ENCODE measurements around the gene ULK4.
"Not testable (repeated sequence)": the region's sequence is repeated elsewhere in the genome, so short reads cannot be mapped to it uniquely, and the experiment has no call there.

The ULK4 gene

DNA sequence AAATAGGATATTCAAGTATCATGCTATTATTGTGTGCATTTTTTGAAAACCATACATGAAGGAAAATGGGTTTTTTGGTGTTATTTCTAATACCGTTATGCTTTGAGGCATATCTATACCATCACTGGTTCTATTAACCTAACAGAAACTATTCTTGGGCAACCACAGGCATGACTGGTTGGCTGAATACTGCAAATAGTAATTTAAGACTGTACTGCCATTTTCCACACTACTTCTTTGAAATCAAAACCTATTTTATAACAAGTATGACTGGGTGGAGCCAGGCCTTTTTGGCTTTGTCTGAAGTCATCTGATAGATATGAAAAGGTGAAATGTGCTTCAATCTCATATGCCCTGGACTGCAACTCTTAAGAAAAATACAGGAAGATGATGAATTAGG lies 115.1 kb downstream of the ULK4 start:
- Histone ChIP-seq H3K4me2 (ENCODE audit: low read depth, low read length, poor library complexity, severe bottlenecking) (no peak overlapping the region), H3K4me3 (ENCODE audit: insufficient read depth, low read length, poor library complexity, severe bottlenecking) (no peak overlapping the region)

GRCh38 chr3:41845826-41846225 lies 116.1 kb downstream of the ULK4 start:
- Histone ChIP-seq H3K27ac (ENCODE audit: low read depth, low read length) (no peak overlapping the region), H3K9me2 (replicated peaks; ENCODE audit: insufficient read depth, low read length) (no peaks in the 10 kb centered on the region), H3K9ac (ENCODE audit: low read length) (no peak overlapping the region), H2AFZ (ENCODE audit: low read depth, low read length, severe bottlenecking) (no peak overlapping the region), H3K9me3 (ENCODE audit: insufficient read depth, low read length) (no peaks in the 10 kb centered on the region), H3K27me3 (ENCODE audit: low read length) (no peaks in the 10 kb centered on the region), H3K4me2 (ENCODE audit: low read depth, low read length, poor library complexity, severe bottlenecking) (no peak overlapping the region), H3K36me3 (ENCODE audit: low read length) (no peaks in the 10 kb centered on the region), H3K4me3 (ENCODE audit: insufficient read depth, low read length, poor library complexity, severe bottlenecking) (no peak overlapping the region), H3K79me2 (ENCODE audit: insufficient read depth, low read length) (no peaks in the 10 kb centered on the region), H4K20me1 (ENCODE audit: low read depth, low read length) (no peaks in the 10 kb centered on the region), H3F3A (ENCODE audit: insufficient read depth) (no peaks in the 10 kb centered on the region)
- no peak for TF ChIP-seq EZH2phosphoT487 (conservative IDR thresholded peaks at IDR 0.05; ENCODE audit: low read length)
- TF ChIP-seq, protein P1, sequence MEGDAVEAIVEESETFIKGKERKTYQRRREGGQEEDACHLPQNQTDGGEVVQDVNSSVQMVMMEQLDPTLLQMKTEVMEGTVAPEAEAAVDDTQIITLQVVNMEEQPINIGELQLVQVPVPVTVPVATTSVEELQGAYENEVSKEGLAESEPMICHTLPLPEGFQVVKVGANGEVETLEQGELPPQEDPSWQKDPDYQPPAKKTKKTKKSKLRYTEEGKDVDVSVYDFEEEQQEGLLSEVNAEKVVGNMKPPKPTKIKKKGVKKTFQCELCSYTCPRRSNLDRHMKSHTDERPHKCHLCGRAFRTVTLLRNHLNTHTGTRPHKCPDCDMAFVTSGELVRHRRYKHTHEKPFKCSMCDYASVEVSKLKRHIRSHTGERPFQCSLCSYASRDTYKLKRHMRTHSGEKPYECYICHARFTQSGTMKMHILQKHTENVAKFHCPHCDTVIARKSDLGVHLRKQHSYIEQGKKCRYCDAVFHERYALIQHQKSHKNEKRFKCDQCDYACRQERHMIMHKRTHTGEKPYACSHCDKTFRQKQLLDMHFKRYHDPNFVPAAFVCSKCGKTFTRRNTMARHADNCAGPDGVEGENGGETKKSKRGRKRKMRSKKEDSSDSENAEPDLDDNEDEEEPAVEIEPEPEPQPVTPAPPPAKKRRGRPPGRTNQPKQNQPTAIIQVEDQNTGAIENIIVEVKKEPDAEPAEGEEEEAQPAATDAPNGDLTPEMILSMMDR (IDR thresholded peaks at IDR 0.05; ENCODE audit: insufficient read depth, low read length, poor library complexity, severe bottlenecking) = no peak

More for the DNA sequence above, 115.1 kb downstream of the ULK4 start:
- Histone ChIP-seq H3F3A (ENCODE audit: insufficient read depth) (no peaks in the 10 kb centered on the region), H2AFZ (ENCODE audit: low read depth, low read length, severe bottlenecking) (no peak overlapping the region), H3K79me2 (ENCODE audit: insufficient read depth, low read length) (no peaks in the 10 kb centered on the region), H3K9me2 (replicated peaks; ENCODE audit: insufficient read depth, low read length) (no peaks in the 10 kb centered on the region), H3K27me3 (ENCODE audit: low read length) (no peaks in the 10 kb centered on the region), H3K27ac (ENCODE audit: low read depth, low read length) (no peak overlapping the region), H3K9ac (ENCODE audit: low read length) (no peak overlapping the region), H3K36me3 (ENCODE audit: low read length) (no peaks in the 10 kb centered on the region), H3K9me3 (ENCODE audit: insufficient read depth, low read length) (no peaks in the 10 kb centered on the region), H4K20me1 (ENCODE audit: low read depth, low read length) (no peaks in the 10 kb centered on the region)
- TF ChIP-seq, protein P1 (IDR thresholded peaks at IDR 0.05; ENCODE audit: insufficient read depth, low read length, poor library complexity, severe bottlenecking) = no peak
- TF ChIP-seq EZH2phosphoT487 (conservative IDR thresholded peaks at IDR 0.05; ENCODE audit: low read length) = no peak

DNA sequence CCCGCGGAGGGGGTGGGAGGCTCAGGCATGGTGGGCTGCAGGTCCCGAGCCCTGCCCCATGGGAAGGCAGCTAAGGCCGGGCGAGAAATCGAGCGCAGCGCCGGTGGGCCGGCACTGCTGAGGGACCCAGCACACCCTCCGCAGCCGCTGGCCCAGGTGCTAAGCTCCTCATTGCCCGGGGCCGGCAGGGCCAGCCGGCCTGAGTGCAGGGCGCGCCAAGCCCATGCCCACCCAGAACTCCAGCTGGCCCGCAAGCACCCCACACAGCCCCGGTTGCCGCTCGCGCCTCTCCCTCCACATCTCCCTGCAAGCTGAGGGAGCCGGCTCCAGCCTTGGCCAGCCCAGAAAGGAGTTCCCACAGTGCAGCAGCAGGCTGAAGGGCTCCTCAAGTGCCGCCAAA lies 117.6 kb downstream of the ULK4 start:
- not testable (repeated sequence) for H3K4me2 ChIP-seq (ENCODE audit: low read depth, low read length, poor library complexity, severe bottlenecking); H3K27ac ChIP-seq (ENCODE audit: low read depth, low read length); H3F3A ChIP-seq (ENCODE audit: insufficient read depth); H3K9ac ChIP-seq (ENCODE audit: low read length); H3K79me2 ChIP-seq (ENCODE audit: insufficient read depth, low read length); H3K4me3 ChIP-seq (ENCODE audit: insufficient read depth, low read length, poor library complexity, severe bottlenecking); H2AFZ ChIP-seq (ENCODE audit: low read depth, low read length, severe bottlenecking); H3K36me3 ChIP-seq (ENCODE audit: low read length); H3K27me3 ChIP-seq (ENCODE audit: low read length); H3K9me3 ChIP-seq (ENCODE audit: insufficient read depth, low read length); H4K20me1 ChIP-seq (ENCODE audit: low read depth, low read length); H3K9me2 ChIP-seq (replicated peaks; ENCODE audit: insufficient read depth, low read length)

DNA sequence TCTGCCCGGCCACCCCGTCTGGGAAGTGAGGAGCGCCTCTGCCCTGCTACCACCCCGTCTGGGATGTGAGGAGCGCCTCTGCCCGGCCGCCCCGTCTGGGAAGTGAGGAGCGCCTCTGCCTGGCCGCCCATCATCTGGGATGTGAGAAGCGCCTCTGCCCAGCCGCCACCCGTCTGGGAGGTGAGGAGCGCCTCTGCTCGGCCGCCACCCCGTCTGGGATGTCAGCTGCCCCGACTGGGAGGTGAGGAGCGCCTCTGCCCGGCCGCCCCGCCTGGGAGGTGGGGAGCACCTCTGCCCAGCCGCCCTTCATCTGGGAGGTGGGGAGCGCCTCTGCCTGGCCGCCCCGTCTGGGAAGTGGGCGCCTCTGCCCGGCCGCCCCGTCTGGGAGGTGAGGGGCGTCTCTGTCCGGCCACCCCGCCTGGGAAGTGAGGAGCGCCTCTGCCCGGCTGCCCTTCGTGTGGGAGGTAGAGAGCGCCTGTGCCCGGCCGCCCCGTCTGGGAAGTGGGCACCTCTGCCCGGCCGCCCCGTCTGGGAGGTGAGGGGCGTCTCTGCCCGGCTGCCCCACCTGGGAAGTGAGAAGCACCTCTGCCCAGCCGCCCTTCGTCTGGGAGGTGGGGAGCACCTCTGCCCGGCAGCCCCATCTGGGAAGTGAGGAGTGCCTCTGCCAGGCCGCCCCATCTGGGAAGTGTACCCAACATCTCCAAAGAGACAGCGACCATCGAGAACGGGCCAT lies 120.8 kb downstream of the ULK4 start:
- not testable (repeated sequence) for H3K9me3 ChIP-seq (ENCODE audit: insufficient read depth, low read length); H3K9ac ChIP-seq (ENCODE audit: low read length); H3K27ac ChIP-seq (ENCODE audit: low read depth, low read length); H2AFZ ChIP-seq (ENCODE audit: low read depth, low read length, severe bottlenecking); H3K36me3 ChIP-seq (ENCODE audit: low read length); H3K27me3 ChIP-seq (ENCODE audit: low read length); H4K20me1 ChIP-seq (ENCODE audit: low read depth, low read length); H3K9me2 ChIP-seq (replicated peaks; ENCODE audit: insufficient read depth, low read length); H3K79me2 ChIP-seq (ENCODE audit: insufficient read depth, low read length); H3K4me2 ChIP-seq (ENCODE audit: low read depth, low read length, poor library complexity, severe bottlenecking); H3F3A ChIP-seq (ENCODE audit: insufficient read depth); H3K4me3 ChIP-seq (ENCODE audit: insufficient read depth, low read length, poor library complexity, severe bottlenecking)

All from SU-DHL-6 (cell line).